Calu3 (cell line): ENCODE data around the gene PFKP. TPM values are rescaled to one million over a fixed set of nuclear protein-coding genes. Genes with fewer than 3 reads are reported as not detected.
A peak's percentile ranks its signal among the peaks of the same experiment; 100 is the strongest.

ENCODE experiments used
- BruUV-seq: library from RNA; stranded (reverse); fragments of 400-500 nt; replicated peaks from 2 replicates; lab custom pipeline; 2021; lab: Mats Ljungman, UMichigan
- CTCF ChIA-PET: fragments of 300-600 bp; sonication (Branson Sonifier 250); formaldehyde crosslinking; loops from one replicate; lab custom pipeline; 2022; ENCODE audit warnings: antibody characterized with exemption; lab: Charles Lee
- DNase-seq: peaks from one replicate; pipeline ENCODE4 v3.0.0; 2022
- H3K27ac Mint-ChIP-seq: one replicate; pipeline ENCODE4 v1.8.0; 2022; ENCODE audit warnings: mixed read lengths; ENCODE audit not compliant: unreplicated experiment
- H3K27me3 Mint-ChIP-seq: one replicate; pipeline ENCODE4 v1.8.0; 2022; ENCODE audit warnings: mixed read lengths; ENCODE audit not compliant: unreplicated experiment
- H3K36me3 Mint-ChIP-seq: one replicate; pipeline ENCODE4 v1.8.0; 2022; ENCODE audit warnings: mild to moderate bottlenecking, moderate library complexity, mixed read lengths; ENCODE audit not compliant: insufficient read depth, unreplicated experiment
- H3K4me1 Mint-ChIP-seq: one replicate; pipeline ENCODE4 v1.8.0; 2022; ENCODE audit warnings: mild to moderate bottlenecking, low read depth, mixed read lengths; ENCODE audit not compliant: unreplicated experiment
- H3K4me3 Mint-ChIP-seq: one replicate; pipeline ENCODE4 v1.8.0; 2022; ENCODE audit warnings: mild to moderate bottlenecking, low read depth, moderate library complexity, mixed read lengths; ENCODE audit not compliant: unreplicated experiment
- H3K9me3 Mint-ChIP-seq: one replicate; pipeline ENCODE4 v1.8.0; 2022; ENCODE audit warnings: low read depth, mixed read lengths; ENCODE audit not compliant: unreplicated experiment
- CTCF ChIP-seq: fragments of 200-600 bp; IDR thresholded peaks from one replicate; pipeline ENCODE4 v1.8.0; 2022; ENCODE audit warnings: antibody characterized with exemption; ENCODE audit not compliant: unreplicated experiment
- intact Hi-C: fragments of 100-400 bp; cut with micrococcal nuclease; formaldehyde crosslinking; loops from one replicate; pipeline ENCODE4 v1.10.0; 2022; ENCODE audit not compliant: unreplicated experiment
- total RNA-seq: library from RNA; stranded (reverse); gene quantifications from 2 replicates; pipeline ENCODE4 v1.2.3, GENCODE V29; 2022

PFKP gene
- total RNA-seq, 1 experiment from 2014 or later = 272 TPM

GRCh38 chr10:3127921-3128320 is 60.6 kb downstream of the PFKP start:
- H3K4me1 Mint-ChIP-seq = no peaks in the 10 kb centered on the region
- intact Hi-C loops = no loop called here
- BruUV-seq = no TSS peak
- H3K9me3 Mint-ChIP-seq = no peaks in the 10 kb centered on the region
- DNase-seq = no peak
- H3K4me3 Mint-ChIP-seq = no peak overlapping the region
- CTCF ChIA-PET = no interaction called here
- TF ChIP-seq CTCF = no peak
- no peak overlapping the region for H3K27ac Mint-ChIP-seq
- no peaks in the 10 kb centered on the region for H3K27me3 Mint-ChIP-seq
- peaks cover 90% of the 10 kb centered on the region for H3K36me3 Mint-ChIP-seq

GRCh38 chr10:3128379-3129130 is 61.2 kb downstream of the PFKP start:
- CTCF ChIA-PET = no interaction called here
- peak overlapping the region; percentile 75 for H3K27ac Mint-ChIP-seq
- no peak overlapping the region for H3K4me3 Mint-ChIP-seq
- intact Hi-C loops = no loop called here
- BruUV-seq = no TSS peak
- DNase-seq = no peak
- H3K9me3 Mint-ChIP-seq = no peaks in the 10 kb centered on the region
- H3K36me3 Mint-ChIP-seq = peaks cover 90% of the 10 kb centered on the region
- TF ChIP-seq CTCF = no peak
- no peaks in the 10 kb centered on the region for H3K27me3 Mint-ChIP-seq
- H3K4me1 Mint-ChIP-seq = no peaks in the 10 kb centered on the region

- CTCF ChIA-PET = no interaction called here
- Mint-ChIP-seq H3K36me3 (peaks cover 93% of the 10 kb centered on the region), H3K27ac (peak overlapping the region; percentile 75), H3K4me1 (no peaks in the 10 kb centered on the region), H3K4me3 (no peak overlapping the region), H3K27me3 (no peaks in the 10 kb centered on the region), H3K9me3 (no peaks in the 10 kb centered on the region)
- BruUV-seq = no TSS peak
- intact Hi-C loops = no loop called here
- DNase-seq = no peak
- no peak for TF ChIP-seq CTCF
Measured at GRCh38 chr10:3129581-3130340, 62.4 kb downstream of the PFKP start.

GRCh38 chr10:3131098-3131497 is 63.8 kb downstream of the PFKP start:
- intact Hi-C loops = no loop called here
- no TSS peak for BruUV-seq
- TF ChIP-seq CTCF = no peak
- no peaks in the 10 kb centered on the region for H3K4me1 Mint-ChIP-seq
- H3K27ac Mint-ChIP-seq = no peak overlapping the region
- H3K36me3 Mint-ChIP-seq = peaks cover 96% of the 10 kb centered on the region
- CTCF ChIA-PET = no interaction called here
- H3K9me3 Mint-ChIP-seq = no peaks in the 10 kb centered on the region
- no peaks in the 10 kb centered on the region for H3K27me3 Mint-ChIP-seq
- DNase-seq = no peak
- H3K4me3 Mint-ChIP-seq = no peak overlapping the region
